HG03097 (cell line): ENCODE data around the gene CPT1B.
"Not testable (repeated sequence)": the region's sequence is repeated elsewhere in the genome, so short reads cannot be mapped to it uniquely, and the experiment has no call there.

Experiments used
- ATAC-seq: cut with Tn5 transposase; IDR thresholded peaks from one replicate; pipeline ENCODE4 v1.9.1; 2021; ENCODE audit not compliant: unreplicated experiment, low FRiP score

The CPT1B gene

GRCh38 chr22:50610041-50610451, 31.8 kb upstream of the CPT1B start:
- no peak for ATAC-seq

GRCh38 chr22:50609599-50609998, 31.4 kb upstream of the CPT1B start:
- no peak for ATAC-seq

GRCh38 chr22:50608996-50609395, 30.8 kb upstream of the CPT1B start:
- no peak for ATAC-seq

GRCh38 chr22:50608058-50608840, 30.0 kb upstream of the CPT1B start:
- ATAC-seq, result not testable (repeated sequence)

GRCh38 chr22:50607659-50608020, 29.4 kb upstream of the CPT1B start:
- ATAC-seq, result no peak

- no peak for ATAC-seq
Measured at GRCh38 chr22:50606946-50607658, 28.9 kb upstream of the CPT1B start.

- no peak for ATAC-seq
Measured at GRCh38 chr22:50606165-50606945, 28.1 kb upstream of the CPT1B start.

- no peak for ATAC-seq
Measured at GRCh38 chr22:50605613-50606074, 27.4 kb upstream of the CPT1B start.

- ATAC-seq, result no peak
Measured at GRCh38 chr22:50605002-50605612, 26.9 kb upstream of the CPT1B start.

- no peak for ATAC-seq
Measured at GRCh38 chr22:50604256-50605001, 26.2 kb upstream of the CPT1B start.

GRCh38 chr22:50603511-50604255, 25.5 kb upstream of the CPT1B start:
- no peak for ATAC-seq

- ATAC-seq, result no peak
Measured at GRCh38 chr22:50602338-50602700, 24.1 kb upstream of the CPT1B start.

- ATAC-seq, result no peak
Measured at GRCh38 chr22:50601669-50602337, 23.6 kb upstream of the CPT1B start.

GRCh38 chr22:50600967-50601668, 22.9 kb upstream of the CPT1B start:
- no peak for ATAC-seq

GRCh38 chr22:50600538-50600937, 22.3 kb upstream of the CPT1B start, which contains the start of gene MAPK8IP2:
MAPK8IP2 (plus strand) TSS chr22:50600793; CDS start chr22:50600819, 26 bp downstream.
- ATAC-seq, result no peak

- ATAC-seq, result no peak
Measured at GRCh38 chr22:50599816-50600455, 21.7 kb upstream of the CPT1B start.

GRCh38 chr22:50597097-50597496, 18.9 kb upstream of the CPT1B start:
- no peak for ATAC-seq

- ATAC-seq, result no peak
Measured at GRCh38 chr22:50595189-50595588, 17.0 kb upstream of the CPT1B start.
